ENCODE measurements around the gene HSF5. TPM values are rescaled to one million over a fixed set of nuclear protein-coding genes. Genes with fewer than 3 reads are reported as not detected.

Gene HSF5
- total and polyA plus RNA-seq, 2 of the 13 experiments (the other 11 are each of a cell fraction or from before 2014, with no cell fraction given) = not detected

DNA sequence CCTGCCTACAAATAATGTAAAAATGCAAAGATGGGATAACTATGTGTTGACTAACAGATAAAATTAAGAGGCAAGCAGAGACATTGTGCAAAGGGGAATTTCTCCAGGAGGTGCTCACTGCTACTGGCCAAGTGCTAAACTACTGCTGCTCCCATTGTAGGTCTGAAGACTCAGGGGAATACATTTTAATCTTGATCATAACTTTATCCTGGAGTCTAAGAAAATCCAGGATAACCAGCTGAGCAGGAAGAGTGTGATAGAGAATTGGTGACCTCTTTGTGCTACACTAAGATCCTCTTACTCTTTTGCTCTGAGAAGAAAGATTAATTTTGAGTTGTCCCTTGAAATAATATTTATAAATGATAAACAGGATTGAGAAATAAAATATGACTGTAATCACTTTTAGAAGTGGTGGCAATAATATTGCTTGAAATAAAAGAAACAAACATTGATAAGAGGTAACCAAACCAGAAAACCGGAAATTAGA is 76.8 kb downstream of the HSF5 start (continued):
- TF ChIP-seq NFYB (CRISPR knock-in tag; IDR thresholded peaks at IDR 0.05) (no peak), ZNF138 (CRISPR knock-in tag; IDR thresholded peaks at IDR 0.05; ENCODE audit: low read depth) (no peak)
- TF ChIP-seq, protein P1, sequence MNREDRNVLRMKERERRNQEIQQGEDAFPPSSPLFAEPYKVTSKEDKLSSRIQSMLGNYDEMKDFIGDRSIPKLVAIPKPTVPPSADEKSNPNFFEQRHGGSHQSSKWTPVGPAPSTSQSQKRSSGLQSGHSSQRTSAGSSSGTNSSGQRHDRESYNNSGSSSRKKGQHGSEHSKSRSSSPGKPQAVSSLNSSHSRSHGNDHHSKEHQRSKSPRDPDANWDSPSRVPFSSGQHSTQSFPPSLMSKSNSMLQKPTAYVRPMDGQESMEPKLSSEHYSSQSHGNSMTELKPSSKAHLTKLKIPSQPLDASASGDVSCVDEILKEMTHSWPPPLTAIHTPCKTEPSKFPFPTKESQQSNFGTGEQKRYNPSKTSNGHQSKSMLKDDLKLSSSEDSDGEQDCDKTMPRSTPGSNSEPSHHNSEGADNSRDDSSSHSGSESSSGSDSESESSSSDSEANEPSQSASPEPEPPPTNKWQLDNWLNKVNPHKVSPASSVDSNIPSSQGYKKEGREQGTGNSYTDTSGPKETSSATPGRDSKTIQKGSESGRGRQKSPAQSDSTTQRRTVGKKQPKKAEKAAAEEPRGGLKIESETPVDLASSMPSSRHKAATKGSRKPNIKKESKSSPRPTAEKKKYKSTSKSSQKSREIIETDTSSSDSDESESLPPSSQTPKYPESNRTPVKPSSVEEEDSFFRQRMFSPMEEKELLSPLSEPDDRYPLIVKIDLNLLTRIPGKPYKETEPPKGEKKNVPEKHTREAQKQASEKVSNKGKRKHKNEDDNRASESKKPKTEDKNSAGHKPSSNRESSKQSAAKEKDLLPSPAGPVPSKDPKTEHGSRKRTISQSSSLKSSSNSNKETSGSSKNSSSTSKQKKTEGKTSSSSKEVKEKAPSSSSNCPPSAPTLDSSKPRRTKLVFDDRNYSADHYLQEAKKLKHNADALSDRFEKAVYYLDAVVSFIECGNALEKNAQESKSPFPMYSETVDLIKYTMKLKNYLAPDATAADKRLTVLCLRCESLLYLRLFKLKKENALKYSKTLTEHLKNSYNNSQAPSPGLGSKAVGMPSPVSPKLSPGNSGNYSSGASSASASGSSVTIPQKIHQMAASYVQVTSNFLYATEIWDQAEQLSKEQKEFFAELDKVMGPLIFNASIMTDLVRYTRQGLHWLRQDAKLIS (CRISPR knock-in tag; IDR thresholded peaks at IDR 0.05) = 0 out of 2 replicates have a peak, but pooled peaks have one; percentile 45

DNA sequence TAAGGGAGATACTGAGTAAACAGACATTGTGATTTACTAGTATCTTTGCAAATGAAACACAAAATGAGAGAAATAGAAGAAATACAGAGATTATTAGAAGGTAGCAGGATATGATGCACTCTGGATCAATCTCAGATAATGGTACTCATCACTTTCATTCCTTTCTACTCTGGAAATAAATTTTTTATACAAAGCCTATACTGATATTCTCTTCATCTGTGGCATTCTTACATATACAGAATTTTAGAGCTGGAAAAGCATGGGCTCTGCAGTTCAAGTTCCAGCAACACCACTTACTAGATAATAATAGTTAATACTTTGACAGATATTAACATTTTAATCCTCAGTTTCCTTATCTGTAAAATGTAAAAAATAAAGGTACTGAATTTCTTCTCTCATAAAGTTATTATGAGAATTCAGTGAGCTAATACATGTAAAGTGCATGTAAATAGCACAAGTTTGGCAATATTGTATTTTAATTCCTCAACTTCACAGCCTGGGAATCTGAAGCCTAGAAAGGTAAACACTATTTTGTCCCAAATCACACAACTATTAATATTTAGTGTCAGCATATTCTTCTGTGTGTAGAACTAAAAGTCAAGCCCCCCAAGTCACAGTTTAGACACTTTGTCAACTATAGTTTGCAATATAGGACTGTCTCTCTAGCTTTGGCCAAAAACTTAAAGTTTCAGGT is 77.3 kb downstream of the HSF5 start:
- no peak for FAIRE-seq
- H3K4me2 ChIP-seq (ENCODE audit: low read depth, low read length) = peak overlapping the region; percentile 87
- no peaks in the 10 kb centered on the region for H3K9me3 ChIP-seq (ENCODE audit: low read length)
- H3K27me3 ChIP-seq (ENCODE audit: control insufficient read depth in 1 of 2, insufficient read depth in 2 of 2, low read length in 2 of 2) = no peaks in the 10 kb centered on the region; a peak in 2 of 5 replicates
- ATAC-seq = no peak
- intact Hi-C loops (cut with micrococcal nuclease; ENCODE audit: unreplicated experiment) = no loop called here
- no peak overlapping the region for H2AFZ ChIP-seq (ENCODE audit: low read length)
- peaks cover 11% of the 10 kb centered on the region; the same call in 1 of the 2 replicates for H4K20me1 ChIP-seq (ENCODE audit: insufficient read depth, low read length)
- no peak for DNase-seq (ENCODE audit: low spot score)
- in situ Hi-C loops (cut with HindIII; ENCODE audit: extremely low pct_ligation_motif_present, low pct_unique_long_range_greater_than_20kb) = no loop called here
- peaks cover 0 to 4% of the 10 kb centered on the region in 2 experiments; a peak in 4 of 5 replicates for H3K36me3 ChIP-seq (replicated peaks in 1 of 2; ENCODE audit: control insufficient read depth in 1 of 2, insufficient read depth in 2 of 2, low read length in 2 of 2)
- no TSS peak for BruUV-seq (replicated peaks)
- H3K4me1 ChIP-seq (ENCODE audit: insufficient read depth, low read length) = peaks cover 69% of the 10 kb centered on the region
- ChIA-PET POLR2A (interaction anchor here (1.0 to 2.9 kb wide), 9 partner anchors 11 to 58 kb away, joined by 3 to 18 read pairs (median 6); partner anchors contain the start of gene SUPT4H1), CTCF (ENCODE audit: low intra/inter-chr PET ratio, low total read pairs) (no interaction called here)
- peak overlapping the region; percentile 77 for H3K27ac ChIP-seq (ENCODE audit: extremely low read length, insufficient read depth, low read length)
- H3K9ac ChIP-seq (ENCODE audit: insufficient read depth, low read depth, low read length) = peak overlapping the region; percentile 85
- peaks cover 100% of the 10 kb centered on the region for H3K79me2 ChIP-seq (ENCODE audit: insufficient read depth, low read length)
- peak overlapping the region; percentile 73 to 88 (median 81); a peak in 5 of 6 replicates for H3K4me3 ChIP-seq (replicated peaks in 1 of 3; ENCODE audit: insufficient read depth in 1 of 3, low read depth in 2 of 3, low read length in 3 of 3)
- no peak for TF ChIP-seq ZNF224 (CRISPR knock-in tag; IDR thresholded peaks at IDR 0.05)
- no peak for TF ChIP-seq HNF4G (IDR thresholded peaks at IDR 0.05; ENCODE audit: borderline replicate concordance, low read depth, low read length)
- no peak for TF ChIP-seq HNF4G (CRISPR knock-in tag; IDR thresholded peaks at IDR 0.05; ENCODE audit: borderline replicate concordance, low read depth)
- TF ChIP-seq RBFOX2 (IDR thresholded peaks at IDR 0.05; ENCODE audit: low read depth, low read length) = peak; percentile 80
- peak; percentile 66 to 69; a peak in 3 of 4 replicates for TF ChIP-seq MAFK (conservative IDR thresholded peaks at IDR 0.05 in 1 of 2, IDR thresholded peaks at IDR 0.05 in 1 of 2; ENCODE audit: low read length in 2 of 2)
- no peak for TF ChIP-seq ZNF766 (CRISPR knock-in tag; IDR thresholded peaks at IDR 0.05; ENCODE audit: borderline replicate concordance)
- TF ChIP-seq, protein P2, sequence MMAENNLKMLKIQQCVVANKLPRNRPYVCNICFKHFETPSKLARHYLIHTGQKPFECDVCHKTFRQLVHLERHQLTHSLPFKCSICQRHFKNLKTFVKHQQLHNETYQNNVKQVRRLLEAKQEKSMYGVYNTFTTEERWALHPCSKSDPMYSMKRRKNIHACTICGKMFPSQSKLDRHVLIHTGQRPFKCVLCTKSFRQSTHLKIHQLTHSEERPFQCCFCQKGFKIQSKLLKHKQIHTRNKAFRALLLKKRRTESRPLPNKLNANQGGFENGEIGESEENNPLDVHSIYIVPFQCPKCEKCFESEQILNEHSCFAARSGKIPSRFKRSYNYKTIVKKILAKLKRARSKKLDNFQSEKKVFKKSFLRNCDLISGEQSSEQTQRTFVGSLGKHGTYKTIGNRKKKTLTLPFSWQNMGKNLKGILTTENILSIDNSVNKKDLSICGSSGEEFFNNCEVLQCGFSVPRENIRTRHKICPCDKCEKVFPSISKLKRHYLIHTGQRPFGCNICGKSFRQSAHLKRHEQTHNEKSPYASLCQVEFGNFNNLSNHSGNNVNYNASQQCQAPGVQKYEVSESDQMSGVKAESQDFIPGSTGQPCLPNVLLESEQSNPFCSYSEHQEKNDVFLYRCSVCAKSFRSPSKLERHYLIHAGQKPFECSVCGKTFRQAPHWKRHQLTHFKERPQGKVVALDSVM (CRISPR knock-in tag; IDR thresholded peaks at IDR 0.05) = no peak
- TF ChIP-seq, protein P3, sequence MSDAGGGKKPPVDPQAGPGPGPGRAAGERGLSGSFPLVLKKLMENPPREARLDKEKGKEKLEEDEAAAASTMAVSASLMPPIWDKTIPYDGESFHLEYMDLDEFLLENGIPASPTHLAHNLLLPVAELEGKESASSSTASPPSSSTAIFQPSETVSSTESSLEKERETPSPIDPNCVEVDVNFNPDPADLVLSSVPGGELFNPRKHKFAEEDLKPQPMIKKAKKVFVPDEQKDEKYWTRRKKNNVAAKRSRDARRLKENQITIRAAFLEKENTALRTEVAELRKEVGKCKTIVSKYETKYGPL (CRISPR knock-in tag; IDR thresholded peaks at IDR 0.05) = no peak
- TF ChIP-seq, protein P4, sequence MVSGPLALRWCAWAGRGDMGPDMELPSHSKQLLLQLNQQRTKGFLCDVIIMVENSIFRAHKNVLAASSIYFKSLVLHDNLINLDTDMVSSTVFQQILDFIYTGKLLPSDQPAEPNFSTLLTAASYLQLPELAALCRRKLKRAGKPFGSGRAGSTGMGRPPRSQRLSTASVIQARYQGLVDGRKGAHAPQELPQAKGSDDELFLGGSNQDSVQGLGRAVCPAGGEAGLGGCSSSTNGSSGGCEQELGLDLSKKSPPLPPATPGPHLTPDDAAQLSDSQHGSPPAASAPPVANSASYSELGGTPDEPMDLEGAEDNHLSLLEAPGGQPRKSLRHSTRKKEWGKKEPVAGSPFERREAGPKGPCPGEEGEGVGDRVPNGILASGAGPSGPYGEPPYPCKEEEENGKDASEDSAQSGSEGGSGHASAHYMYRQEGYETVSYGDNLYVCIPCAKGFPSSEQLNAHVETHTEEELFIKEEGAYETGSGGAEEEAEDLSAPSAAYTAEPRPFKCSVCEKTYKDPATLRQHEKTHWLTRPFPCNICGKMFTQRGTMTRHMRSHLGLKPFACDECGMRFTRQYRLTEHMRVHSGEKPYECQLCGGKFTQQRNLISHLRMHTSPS (CRISPR knock-in tag; IDR thresholded peaks at IDR 0.05; ENCODE audit: low read depth) = no peak
- TF ChIP-seq GATAD2A (CRISPR knock-in tag; IDR thresholded peaks at IDR 0.05) = no peak

Measured in HepG2 (cell line).